GM12891 (cell line): ENCODE results near the gene RAB9A.
"Not testable (repeated sequence)": the region's sequence is repeated elsewhere in the genome, so short reads cannot be mapped to it uniquely, and the experiment has no call there.

Experiments used
- PAX5 ChIP-seq: IDR thresholded peaks from 2 replicates; pipeline ENCODE4 v1.6.1; 2011; ENCODE audit warnings: low read length, moderate library complexity, mild to moderate bottlenecking; ENCODE audit not compliant: insufficient read depth, severe bottlenecking
- POLR2A ChIP-seq: IDR thresholded peaks from 2 replicates; pipeline ENCODE4 v1.6.1; 2011; ENCODE audit warnings: low read depth, low read length, control low read depth
- POLR2AphosphoS5 ChIP-seq: IDR thresholded peaks from 2 replicates; pipeline ENCODE4 v1.6.1; 2011; ENCODE audit warnings: low read depth, low read length, control low read depth
- POU2F2 ChIP-seq: IDR thresholded peaks from 2 replicates; pipeline ENCODE4 v1.6.1; 2011; ENCODE audit warnings: low read depth, mild to moderate bottlenecking, control low read depth, low read length, moderate library complexity
- SPI1 ChIP-seq: IDR thresholded peaks from 2 replicates; pipeline ENCODE4 v1.6.1; 2011; ENCODE audit warnings: low read depth, low read length, control low read depth
- TAF1 ChIP-seq: IDR thresholded peaks from 2 replicates; pipeline ENCODE4 v1.6.1; 2011; ENCODE audit warnings: low read depth, low read length, control low read depth

DNA sequence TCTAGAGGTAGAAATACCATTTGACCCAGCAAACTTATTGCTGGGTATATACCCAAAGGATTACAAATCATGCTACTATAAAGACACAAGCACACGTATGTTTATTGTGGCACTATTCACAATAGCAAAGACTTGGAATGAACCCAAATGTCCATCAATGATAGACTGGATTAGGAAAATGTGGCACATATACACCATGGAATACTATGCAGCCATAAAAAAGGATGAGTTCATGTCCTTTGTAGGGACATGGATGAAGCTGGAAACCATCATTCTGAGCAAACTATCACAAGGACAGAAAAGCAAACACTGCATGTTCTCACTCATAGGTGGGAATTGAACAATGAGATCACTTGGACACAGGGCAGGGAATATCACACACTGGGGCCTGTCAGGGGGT is 41.6 kb downstream of the RAB9A start:
- not testable (repeated sequence) for TF ChIP-seq POLR2A, TAF1, POLR2AphosphoS5, POU2F2, SPI1, PAX5
